ENCODE results near the gene ATP5PD.
"Not testable (repeated sequence)": the region's sequence is repeated elsewhere in the genome, so short reads cannot be mapped to it uniquely, and the experiment has no call there.

The ATP5PD gene

DNA sequence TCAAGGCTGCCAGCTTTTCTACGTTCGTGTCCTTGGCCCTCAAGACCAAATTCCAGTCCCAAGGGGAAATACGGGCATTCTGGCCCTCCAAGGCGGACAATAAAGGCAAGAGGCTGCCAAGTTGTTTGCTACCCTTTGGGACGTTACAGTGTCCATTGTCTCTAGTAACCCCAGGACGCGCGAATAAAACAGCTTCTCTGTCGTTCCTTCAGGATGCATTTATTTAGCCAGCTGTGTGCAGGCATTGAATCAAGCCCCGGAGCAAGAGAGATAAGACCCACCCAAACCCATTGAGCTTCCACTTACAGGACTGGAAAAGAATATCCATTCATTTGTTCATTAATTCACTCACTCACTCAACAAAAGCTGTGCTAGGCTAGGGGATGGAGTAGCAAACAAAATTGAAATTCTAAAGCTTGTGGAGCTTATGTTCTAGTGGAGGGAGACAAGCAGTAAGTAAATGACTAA lies 33.6 kb downstream of the ATP5PD start:
- no peak for DNase-seq

DNA sequence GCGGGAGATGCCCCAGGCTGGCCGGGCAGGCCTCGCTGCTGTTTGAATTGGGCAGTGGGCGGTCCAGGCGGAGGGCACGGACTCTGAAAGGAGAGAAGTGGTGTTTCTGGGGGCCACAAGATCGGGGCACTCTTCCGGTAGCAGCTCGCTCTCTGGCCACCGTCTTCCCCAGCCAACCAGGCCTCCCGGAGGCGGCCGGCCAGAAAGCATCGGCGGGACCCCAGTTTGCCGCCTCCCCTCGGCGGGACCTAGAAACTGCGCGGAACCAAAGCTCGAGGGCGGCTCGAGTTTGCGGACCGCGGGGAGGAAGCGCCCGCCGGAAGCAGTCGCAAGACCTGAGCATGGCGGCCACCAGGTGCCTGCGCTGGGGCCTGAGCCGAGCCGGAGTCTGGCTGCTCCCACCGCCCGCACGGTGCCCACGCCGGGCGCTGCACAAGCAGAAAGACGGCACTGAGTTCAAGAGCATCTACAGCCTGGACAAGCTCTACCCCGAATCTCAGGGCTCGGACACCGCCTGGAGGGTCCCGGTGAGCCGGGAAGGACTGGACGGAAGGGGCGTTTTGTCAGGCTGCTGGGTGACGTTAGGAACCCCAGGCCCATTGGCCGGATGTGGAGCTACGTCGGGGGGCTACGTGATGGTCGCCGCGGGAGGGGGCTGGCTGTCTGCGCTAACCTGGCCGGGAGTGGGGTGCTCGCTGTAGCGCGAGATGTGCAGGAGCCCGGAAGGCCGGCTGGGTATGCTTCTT lies 34.2 kb downstream of the ATP5PD start, which contains the start of gene MRPL58:
Gene MRPL58 (plus strand): TSS at position 325 of the 746 bp plus-strand sequence. CDS start 17 bp downstream, at position 342.
- peak; percentile 78 for DNase-seq

DNA sequence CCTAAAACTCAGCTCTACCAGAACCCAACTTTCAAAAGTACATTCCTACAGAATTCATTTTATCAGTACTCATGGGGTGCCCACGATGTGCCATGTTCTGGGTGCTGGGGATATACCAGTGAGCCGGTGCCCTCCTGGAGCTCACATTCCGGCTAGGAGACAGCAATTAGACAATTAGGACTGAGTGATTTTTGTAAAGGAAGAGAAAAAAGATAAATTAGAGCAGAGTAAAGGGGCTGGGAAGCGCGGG lies 34.7 kb downstream of the ATP5PD start:
- DNase-seq, result no peak

DNA sequence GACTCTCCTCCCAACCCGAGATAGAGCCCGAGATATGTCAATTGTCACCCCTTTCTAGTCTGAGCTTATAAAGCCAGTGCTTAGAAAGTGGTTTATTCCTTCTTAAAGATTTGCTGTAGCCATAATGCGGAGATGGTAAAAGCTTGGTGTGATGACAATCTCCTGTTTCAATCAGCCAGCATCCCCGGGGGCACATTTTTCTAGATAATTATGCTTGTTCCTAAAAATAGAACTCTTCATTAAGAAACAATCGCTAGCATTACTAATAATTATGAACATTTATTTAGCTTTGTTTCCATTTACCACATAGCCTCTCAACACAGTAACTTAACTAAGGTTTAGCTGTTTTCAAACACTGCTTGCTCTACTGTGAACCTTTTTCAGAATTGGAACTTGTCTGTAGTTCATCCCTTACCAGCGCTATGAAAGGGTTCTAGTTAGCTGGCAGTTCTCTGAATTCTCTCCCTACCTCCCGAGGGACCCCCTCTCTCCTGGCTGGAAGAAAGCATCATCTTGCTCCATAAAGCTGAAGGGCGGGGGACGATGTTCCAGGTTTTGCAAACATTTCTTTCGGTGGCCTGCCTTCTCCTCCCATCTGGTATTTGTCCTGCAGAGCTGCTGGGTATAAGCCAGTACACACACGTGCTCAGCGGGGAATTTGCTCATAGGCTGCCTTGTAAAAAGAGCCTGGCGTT lies 35.2 kb downstream of the ATP5PD start:
- DNase-seq, result no peak

DNA sequence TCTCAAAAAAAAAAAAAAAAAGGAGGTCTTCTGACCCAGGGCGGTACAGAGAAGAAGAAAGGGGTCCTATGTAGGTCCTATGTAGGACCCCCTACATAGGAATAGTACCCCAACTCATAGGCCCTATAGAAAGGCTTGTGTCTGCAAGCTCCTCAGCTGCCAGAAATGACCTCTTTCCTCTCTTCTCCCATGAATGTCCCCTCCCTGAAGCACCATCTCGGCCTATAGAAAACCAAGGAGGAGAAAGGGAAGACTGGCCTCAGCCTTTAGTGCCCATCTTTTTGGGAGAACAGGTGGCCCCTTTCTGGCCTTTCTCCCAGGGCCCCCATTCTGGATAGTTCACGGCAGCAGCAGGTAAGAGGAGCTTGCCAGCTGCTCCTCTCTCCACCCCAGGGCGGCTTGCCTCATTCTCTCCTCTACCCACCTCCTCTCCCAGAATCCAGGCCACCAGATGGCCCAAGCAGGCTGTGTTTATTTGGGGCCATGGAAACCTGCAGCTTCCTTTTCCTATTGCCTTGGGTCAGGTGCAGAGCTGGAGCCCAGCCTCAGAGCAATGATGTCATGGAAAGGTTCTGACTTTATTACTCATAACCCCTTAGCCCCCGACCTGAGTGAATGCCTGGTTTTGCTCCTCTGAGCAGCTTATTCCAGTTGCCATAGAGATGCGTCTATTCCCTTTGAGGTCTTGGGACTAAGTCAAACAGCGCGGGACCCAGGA lies 35.9 kb downstream of the ATP5PD start:
- no peak for DNase-seq

DNA sequence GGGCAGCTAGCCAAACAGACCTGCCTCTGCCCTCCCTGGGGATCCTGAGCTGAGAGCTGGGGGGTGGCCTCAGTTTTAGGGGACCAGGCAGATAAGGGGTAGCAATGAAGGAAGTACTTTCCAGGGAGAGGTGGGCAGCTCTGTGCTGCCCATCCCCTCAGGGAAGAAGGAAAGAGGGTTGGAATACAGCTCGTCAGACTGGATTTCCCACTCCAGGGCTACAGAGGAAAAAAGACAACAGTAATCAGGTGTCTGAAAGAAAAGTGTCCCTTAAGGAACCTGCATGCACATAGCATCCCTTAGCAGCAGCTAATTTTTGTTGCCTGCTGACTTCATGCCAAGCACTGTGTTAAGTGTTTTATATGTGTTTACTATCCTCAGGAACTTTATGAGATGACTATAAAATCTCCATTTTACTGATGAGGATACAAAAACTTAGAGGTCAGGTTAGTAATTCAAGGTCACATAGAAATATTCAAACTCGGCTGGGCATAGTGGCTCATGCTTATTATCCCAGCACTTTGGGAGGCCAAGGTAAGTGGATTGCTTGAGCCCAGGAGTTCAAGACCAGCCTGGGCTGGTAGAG lies 37.5 kb downstream of the ATP5PD start:
- DNase-seq, result no peak

DNA sequence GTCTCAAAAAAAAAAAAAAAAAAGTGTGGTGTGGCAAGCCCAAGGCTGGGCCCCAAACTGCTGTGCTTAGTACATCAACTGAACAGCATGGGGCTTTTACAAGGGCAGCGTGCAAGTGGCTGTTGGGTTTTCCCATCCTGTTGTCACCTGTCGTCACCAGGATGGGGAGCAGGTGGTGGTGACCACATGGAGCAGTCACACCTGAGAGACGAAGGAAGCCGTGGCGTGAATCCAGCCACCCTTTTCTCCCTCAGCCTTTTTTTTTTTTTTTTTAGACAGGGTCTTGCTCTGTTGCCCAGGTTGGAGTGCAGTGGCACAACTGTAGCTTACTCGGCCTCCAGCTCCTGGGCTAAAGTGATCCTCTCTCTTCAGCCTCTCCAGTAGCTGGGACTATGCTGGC lies 38.4 kb downstream of the ATP5PD start:
- DNase-seq, result no peak

DNA sequence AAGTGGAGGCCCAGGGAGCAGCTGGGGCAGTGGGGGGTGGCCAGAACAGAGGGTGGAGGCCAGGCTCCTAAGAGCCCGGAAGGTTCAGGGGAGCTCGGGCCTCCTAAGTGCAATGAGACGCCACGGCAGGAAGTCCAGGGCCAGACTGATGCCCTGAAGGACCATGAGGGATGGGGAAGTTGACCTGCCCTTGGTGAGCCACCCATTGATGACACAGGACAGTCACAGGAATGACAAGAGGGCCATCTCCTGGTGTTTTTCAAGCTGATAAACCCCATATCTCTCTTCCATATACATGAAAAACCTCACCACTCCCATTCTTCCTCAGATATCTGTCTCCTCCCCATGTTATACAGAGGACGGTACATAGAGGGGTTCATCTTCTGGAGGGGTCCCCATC lies 40.1 kb downstream of the ATP5PD start:
- peak; percentile 50 for DNase-seq

DNA sequence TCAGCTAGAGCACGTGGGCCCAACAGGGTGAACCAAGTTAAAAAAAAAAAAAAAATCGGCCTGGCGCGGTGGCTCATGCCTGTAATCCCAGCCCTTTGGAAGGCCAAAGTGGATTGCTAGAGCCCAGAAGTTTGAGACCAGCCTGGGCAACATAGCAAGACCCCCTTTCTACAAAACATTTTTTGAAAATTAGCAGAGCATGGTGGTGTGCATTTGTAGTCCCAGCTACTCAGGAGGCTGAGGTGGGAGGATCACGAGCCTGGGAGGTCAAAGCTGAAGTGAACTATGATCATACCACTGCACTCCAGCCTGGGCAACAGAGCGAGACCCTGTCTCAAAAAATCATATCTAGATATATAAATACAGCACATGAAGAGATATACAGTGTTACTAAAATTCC lies 40.7 kb downstream of the ATP5PD start:
- not testable (repeated sequence) for DNase-seq

DNA sequence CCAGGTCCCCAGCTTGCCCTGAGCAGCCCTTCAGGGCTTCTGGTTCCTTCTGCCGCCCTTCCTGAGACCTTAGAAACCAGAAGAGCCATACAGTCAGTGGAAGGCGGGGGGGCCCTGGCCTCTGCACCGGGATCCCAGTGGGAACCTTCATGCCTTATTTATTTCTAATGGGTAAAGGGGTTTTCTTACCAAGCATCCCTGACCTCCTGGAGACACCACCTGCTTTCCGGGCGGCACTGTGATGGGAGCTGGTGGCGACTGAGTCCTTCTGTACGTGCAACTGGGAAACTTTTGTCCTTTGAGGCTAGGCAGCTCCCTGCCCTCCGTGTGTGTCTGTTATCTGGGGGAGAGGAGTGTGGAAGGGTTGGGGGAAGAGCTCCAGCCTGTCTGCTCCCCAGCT lies 41.5 kb downstream of the ATP5PD start:
- no peak for DNase-seq

DNA sequence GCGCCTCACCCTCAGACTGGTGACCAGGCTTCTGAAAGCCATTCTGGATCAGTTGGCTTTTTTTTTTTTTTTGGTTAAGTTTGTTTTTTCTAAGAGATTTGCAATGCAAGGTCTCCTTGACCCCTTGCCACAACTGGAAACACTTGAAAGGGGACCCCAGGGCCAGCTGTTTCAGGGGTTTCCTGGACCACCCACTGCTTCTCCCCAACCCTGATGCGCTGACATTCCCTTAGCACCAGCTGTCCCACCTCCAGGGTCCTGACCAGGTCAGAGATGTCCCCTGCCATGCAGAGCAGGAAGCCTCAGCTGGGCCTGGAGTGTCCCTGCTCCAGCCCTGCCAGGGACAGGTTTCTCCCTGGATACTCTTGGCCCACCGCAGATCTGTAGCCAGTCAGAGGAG lies 42.4 kb downstream of the ATP5PD start:
- no peak for DNase-seq

DNA sequence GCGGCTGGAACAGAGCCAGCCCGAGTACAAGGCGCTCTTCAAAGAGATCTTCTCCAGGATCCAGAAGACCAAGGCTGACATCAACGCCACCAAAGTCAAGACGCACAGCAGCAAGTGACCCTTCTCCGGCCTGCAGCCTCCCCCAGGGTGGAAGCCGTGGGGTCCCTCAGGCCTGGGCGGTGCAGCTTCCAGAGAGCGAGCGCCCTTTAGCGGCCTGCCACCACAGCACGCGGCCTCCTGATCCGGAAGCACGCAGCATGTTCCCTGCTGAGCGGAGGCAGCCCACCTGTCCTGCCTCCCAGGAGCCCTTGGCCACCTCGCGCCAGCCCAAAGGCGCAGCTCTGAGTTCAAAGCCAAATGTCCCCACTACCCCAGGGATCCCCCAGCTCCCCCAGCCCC lies 42.8 kb downstream of the ATP5PD start:
- no peak for DNase-seq

DNA sequence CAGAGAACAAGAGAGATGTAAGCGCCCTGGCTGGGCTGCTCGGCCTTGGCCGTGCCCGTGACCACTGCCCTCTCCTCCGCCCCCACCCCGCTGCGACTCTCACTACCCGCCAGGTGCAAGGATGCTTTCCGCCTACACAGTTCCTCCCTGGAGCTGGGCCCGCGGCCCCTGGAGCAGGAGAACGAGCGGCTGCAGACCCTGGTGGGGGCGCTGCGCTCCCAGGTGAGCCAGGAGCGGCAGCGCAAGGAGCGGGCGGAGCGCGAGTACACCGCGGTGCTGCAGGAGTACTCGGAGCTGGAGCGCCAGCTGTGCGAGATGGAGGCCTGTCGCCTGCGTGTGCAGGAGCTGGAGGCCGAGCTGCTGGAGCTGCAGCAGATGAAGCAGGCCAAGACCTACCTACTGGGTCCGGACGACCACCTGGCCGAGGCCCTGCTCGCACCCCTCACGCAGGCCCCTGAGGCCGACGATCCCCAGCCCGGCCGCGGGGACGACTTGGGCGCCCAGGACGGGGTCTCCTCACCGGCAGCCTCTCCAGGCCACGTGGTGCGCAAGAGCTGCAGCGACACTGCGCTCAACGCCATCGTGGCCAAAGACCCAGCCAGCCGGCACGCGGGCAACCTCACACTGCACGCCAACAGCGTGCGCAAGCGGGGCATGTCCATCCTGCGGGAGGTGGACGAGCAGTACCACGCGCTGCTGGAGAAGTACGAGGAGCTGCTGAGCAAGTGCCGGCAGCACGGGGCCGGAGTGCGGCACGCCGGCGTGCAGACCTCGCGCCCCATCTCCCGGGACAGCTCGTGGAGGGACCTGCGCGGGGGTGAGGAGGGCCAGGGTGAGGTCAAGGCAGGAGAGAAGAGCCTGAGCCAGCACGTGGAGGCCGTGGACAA lies 43.5 kb downstream of the ATP5PD start:
- DNase-seq, result no peak

DNA sequence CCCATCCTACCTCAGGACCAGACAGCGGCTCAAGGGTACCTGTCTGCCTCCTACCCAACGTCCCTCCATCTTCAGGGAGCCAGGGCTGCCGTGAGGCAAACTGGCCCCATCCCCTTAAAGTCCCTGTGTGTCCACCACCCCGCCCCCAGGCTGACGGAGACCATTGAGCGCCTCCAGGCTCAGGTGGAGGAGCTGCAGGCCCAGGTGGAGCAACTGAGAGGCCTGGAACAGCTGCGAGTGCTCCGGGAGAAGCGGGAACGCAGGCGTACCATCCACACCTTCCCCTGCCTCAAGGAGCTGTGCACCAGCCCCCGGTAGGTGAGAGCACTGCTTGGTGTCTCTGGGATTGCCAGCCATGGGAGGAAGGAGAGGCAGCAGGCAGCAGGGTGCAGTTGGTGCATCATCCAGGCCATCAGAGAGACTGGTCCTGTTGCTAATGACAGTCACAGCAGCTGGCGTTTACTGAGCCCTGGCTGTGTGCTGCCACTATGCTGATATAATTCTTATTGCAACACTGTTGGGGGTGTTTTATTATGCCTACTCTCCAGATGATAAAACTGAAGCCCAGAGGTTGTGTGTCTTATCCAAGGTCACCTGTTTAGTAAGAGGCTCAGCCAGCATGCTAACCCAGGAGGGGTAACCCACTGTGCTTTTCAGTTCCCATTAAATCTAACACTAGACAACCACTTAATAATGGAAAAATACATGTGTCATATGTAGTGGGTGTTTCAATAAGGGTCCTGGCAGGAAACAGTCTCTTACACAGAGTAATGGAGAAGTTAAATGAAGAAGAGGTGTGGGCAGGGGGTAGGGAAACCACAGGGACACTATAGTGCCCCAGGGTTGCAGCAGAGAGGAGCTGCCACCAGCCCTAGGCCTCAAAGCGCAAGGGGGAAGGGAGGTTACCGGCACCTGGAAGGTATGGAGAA lies 44.6 kb downstream of the ATP5PD start:
- DNase-seq, result peak; percentile 63

DNA sequence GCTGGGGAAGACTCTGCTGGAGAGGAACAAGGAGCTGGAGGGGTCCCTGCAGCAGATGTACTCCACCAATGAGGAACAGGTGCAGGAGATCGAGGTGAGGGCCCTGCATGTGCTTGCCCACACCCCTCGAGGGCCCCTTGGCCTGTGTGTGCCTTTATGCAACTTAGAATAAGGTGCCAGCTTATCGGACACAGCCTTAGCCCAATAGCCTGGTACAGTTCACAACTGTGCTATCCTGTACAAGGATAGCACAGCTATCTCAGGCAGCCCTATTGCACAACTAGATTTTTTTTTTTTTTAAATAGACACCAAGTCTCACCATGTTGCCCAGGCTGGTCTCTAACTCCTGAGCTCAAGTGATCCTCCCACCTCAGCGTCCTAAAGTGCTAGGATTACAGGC lies 47.2 kb downstream of the ATP5PD start:
- DNase-seq, result no peak

DNA sequence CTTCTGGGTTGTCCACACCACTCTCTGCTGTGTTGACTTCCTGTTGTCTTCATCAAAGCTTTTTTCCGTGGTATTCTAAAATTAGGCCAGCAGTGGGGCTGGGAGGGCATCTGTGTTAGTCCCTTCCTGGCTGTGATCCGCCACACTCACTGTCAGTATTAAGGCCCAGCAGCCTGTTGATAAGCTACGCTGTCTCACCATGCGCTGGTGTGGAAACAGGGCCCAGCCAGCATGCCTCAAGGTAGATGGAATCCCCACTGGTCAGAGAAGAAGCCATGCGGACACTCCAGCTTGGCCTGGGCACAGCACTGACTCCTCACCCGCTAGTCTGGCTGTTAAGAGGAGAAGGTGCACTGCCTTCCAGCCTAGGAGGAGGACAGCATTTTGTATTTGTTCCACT lies 48.0 kb downstream of the ATP5PD start:
- DNase-seq, result no peak

DNA sequence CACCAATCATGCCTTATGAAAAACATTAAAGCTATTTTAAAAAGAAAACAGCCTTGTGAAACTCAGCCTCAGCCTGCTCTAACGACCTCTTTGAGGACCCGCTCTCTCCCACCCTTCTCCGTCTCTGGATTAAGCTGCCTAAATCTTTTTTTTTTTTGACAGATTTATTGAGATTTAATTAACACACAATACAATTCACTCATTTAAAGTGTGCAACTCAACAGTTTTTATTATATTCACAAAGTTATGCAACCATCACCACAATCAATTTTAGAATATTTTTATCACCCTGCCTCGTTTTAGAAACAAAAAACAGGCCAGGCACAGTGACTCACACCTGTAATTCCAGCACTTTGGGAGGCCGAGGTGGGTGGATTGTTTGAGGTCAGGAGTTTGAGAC lies 50.9 kb downstream of the ATP5PD start:
- no peak for DNase-seq

DNA sequence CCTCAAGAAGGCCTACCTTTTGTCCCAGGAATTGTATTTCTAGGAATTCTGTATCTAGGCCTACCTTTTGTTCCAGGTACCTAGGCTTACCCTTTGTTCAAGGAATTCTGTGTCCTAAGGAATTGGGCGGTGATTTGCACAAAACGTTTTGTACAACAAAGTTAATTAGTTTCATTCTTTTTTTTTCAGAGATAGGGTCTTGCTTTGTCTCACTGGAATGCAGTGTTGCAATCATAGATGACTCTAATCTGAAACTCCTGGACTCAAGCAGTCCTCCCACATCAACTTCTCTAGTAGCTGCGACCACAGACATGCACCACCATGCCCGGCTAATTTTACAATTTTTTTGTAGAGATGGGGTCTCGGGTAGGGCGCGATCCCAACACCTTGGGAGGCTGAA lies 52.3 kb downstream of the ATP5PD start:
- peak; percentile 34 for DNase-seq

DNA sequence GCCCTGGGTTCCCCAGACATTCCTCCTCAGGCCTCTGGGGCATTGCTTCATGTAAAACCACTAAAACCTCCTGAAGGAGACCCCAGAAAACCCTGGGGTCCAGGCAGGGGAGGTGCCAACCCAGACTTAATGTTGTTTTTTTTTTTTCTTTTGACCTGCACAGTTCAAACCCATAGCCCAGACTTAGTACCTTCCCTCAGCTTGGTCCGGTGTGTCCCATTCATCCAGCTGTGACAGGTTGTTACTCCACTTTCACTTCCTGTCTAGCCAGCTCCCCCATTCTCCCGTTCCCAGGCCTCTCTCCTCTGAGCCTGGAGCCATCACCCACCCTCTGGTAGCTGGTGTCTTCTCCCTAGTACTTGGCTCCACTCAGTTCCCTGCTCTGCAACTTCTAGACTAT lies 54.5 kb downstream of the ATP5PD start:
- DNase-seq, result no peak

DNA sequence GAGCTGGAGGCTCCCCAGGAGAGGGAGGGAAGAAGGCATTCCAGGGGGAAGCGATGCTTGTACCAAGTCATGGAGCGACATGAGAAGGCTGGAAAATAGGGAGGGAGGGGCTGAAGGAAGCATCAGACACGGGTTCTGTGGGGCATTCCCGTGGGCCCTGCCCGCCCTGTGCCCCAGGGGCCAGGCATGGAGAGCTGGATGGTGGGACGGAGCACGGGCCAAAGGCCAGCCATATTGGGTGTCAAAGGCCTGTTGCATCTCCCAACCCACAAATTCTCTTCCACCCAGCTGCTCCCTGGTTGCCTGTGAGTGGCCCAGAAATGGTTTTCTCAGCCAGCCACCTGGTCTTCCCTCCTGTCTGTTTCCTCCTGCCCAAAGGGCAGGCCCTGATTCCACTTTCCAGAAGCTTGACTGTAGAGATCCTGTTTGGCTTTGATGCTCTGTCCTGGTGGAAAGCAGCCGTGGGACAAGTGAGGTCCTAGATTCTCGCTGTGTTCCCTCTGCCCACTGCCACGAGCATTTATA lies 56.1 kb downstream of the ATP5PD start:
- no peak for DNase-seq

Measured in inflammatory macrophage treated with lipopolysaccharide for 4 hours (primary cell).